Left lung (tissue), 10 donors: ENCODE results near the gene SIPA1L3. TPM values are rescaled to one million over a fixed set of nuclear protein-coding genes. Genes with fewer than 3 reads are reported as not detected.
A peak's percentile ranks its signal among the peaks of the same experiment; 100 is the strongest.

Experiments
- ATAC-seq: fragments of 200-7000 bp; cut with Tn5 transposase; one replicate; pipeline ENCODE4 v1.9.1; 2020; ENCODE audit warnings: moderate library complexity
- DNase-seq, 4 donors: peaks; one replicate each; pipeline ENCODE4 v3.0.0-alpha.2; 2013 to 2020
- H3K27ac ChIP-seq, 2 donors: fragments of 200-600 bp; sonication (generic) in 1 of 2; one replicate each; pipeline versions ENCODE4 v1.5.0 to v1.8.0; 2020 to 2021
- H3K27me3 ChIP-seq, 2 donors: fragments of 200-600 bp; sonication (generic) in 1 of 2; one replicate each; pipeline versions ENCODE4 v1.5.0 to v1.8.0; 2020 to 2021
- H3K36me3 ChIP-seq, 2 donors: fragments of 200-600 bp; sonication (generic) in 1 of 2; one replicate each; pipeline versions ENCODE4 v1.5.0 to v1.8.0; 2020 to 2021
- H3K4me1 ChIP-seq, 2 donors: fragments of 200-600 bp; one replicate each; pipeline ENCODE4 v1.8.0; 2021
- H3K4me3 ChIP-seq, 2 donors: fragments of 200-600 bp; sonication (generic) in 1 of 2; one replicate each; pipeline versions ENCODE4 v1.5.0 to v1.8.0; 2020 to 2021; ENCODE audit warnings: mild to moderate bottlenecking in 1 of 2
- H3K9me3 ChIP-seq, 2 donors: fragments of 200-600 bp; sonication (generic) in 1 of 2; one replicate each; pipeline versions ENCODE4 v1.5.0 to v1.8.0; 2020 to 2021
- CTCF ChIP-seq, 2 donors: fragments of 200-600 bp; sonication (generic) in 1 of 2; IDR thresholded peaks; one replicate each; pipeline versions ENCODE4 v1.5.0 to v1.8.0; 2021; ENCODE audit warnings: antibody characterized with exemption in 2 of 2
- intact Hi-C, 2 donors: fragments of 100-400 bp; cut with DNase I; formaldehyde crosslinking; loops; one replicate each; pipeline versions ENCODE4 v1.11.2 to v1.14.2; 2022
- polyA plus RNA-seq, 6 donors: library from polyadenylated mRNA; unstranded; fragments of 120-200 nt; gene quantifications; one replicate each; pipeline ENCODE4 v1.2.1, GENCODE V29; 2013; ENCODE audit not compliant: insufficient read length in 6 of 6
- total RNA-seq, 2 donors: library from RNA; stranded (reverse); fragmentation: NEBNext Ultra II Directional; extraction: Animal tissue kit (Norgen Biotek cat#: 25700); gene quantifications; one replicate each; pipeline ENCODE4 v1.2.1, GENCODE V29; 2021
- donor health status: DM: no; HTN: yes; CAD: no.
- donor health status: DM: no; HTN: no; CAD: no.

Gene SIPA1L3
- total and polyA plus RNA-seq, 8 donors = 22.7 to 59.0 (median 27.4) TPM

- intact Hi-C loops = no loop called here
- Histone ChIP-seq H3K4me3 (no peak overlapping the region), H3K27ac (no peak overlapping the region), H3K27me3 (peaks cover 29 to 69% of the 10 kb centered on the region in 2 donors), H3K4me1 (peaks cover 4 to 8% of the 10 kb centered on the region in 2 donors), H3K36me3 (no peaks in the 10 kb centered on the region), H3K9me3 (no peaks in the 10 kb centered on the region)
- DNase-seq (no peak), ATAC-seq (no peak)
- no peak for TF ChIP-seq CTCF (IDR thresholded peaks at IDR 0.05)
These were observed 324.9 kb downstream of the SIPA1L3 start for GRCh38 chr19:38231918-38232317.

GRCh38 chr19:38233740-38234251 is 326.8 kb downstream of the SIPA1L3 start:
- DNase-seq = peak in 2 of 4 donors; percentile 80 to 95
- Histone ChIP-seq H3K27me3 (peaks cover 10 to 54% of the 10 kb centered on the region in 2 donors), H3K27ac (no peak overlapping the region), H3K36me3 (no peaks in the 10 kb centered on the region), H3K9me3 (no peaks in the 10 kb centered on the region), H3K4me1 (peaks cover 4 to 5% of the 10 kb centered on the region in 2 donors), H3K4me3 (no peak overlapping the region)
- TF ChIP-seq CTCF (IDR thresholded peaks at IDR 0.05) = peak; percentile 72 to 85
- intact Hi-C loops = no loop called here
- ATAC-seq = peak; percentile 92

GRCh38 chr19:38234615-38235014 is 327.6 kb downstream of the SIPA1L3 start:
- intact Hi-C loops = no loop called here
- H3K27ac ChIP-seq = no peak overlapping the region
- H3K4me1 ChIP-seq = no peaks in the 10 kb centered on the region
- ATAC-seq (no peak), DNase-seq (no peak)
- no peak for TF ChIP-seq CTCF (IDR thresholded peaks at IDR 0.05)
- H3K9me3 ChIP-seq = no peaks in the 10 kb centered on the region
- no peaks in the 10 kb centered on the region for H3K36me3 ChIP-seq
- no peak overlapping the region for H3K4me3 ChIP-seq
- peaks cover 5 to 46% of the 10 kb centered on the region in 2 donors for H3K27me3 ChIP-seq

- no peak overlapping the region for H3K27ac ChIP-seq
- peaks cover 0 to 8% of the 10 kb centered on the region in 2 donors for H3K27me3 ChIP-seq
- TF ChIP-seq CTCF (IDR thresholded peaks at IDR 0.05) = no peak
- H3K36me3 ChIP-seq = no peaks in the 10 kb centered on the region
- peaks cover 0 to 8% of the 10 kb centered on the region in 2 donors for H3K4me1 ChIP-seq
- H3K9me3 ChIP-seq = no peaks in the 10 kb centered on the region
- intact Hi-C loops = loop anchor here in 1 of 2 donors (2.0 kb wide), 1 partner anchor 95 kb away; the partner anchor contains the start of gene CATSPERG
- DNase-seq (no peak), ATAC-seq (no peak)
- no peak overlapping the region for H3K4me3 ChIP-seq
These were observed 332.8 kb downstream of the SIPA1L3 start for GRCh38 chr19:38239816-38240215.

GRCh38 chr19:38243279-38243673 is 336.3 kb downstream of the SIPA1L3 start:
- H3K4me1 ChIP-seq = peaks cover 2 to 8% of the 10 kb centered on the region in 2 donors
- H3K27me3 ChIP-seq = no peaks in the 10 kb centered on the region
- DNase-seq = no peak
- H3K27ac ChIP-seq = no peak overlapping the region
- no peak for ATAC-seq
- no peak overlapping the region for H3K4me3 ChIP-seq
- TF ChIP-seq CTCF (IDR thresholded peaks at IDR 0.05) = no peak
- intact Hi-C loops = no loop called here
- H3K36me3 ChIP-seq = no peaks in the 10 kb centered on the region
- no peaks in the 10 kb centered on the region for H3K9me3 ChIP-seq
